NT2/D1 (cell line): ENCODE measurements around the gene LRRC23.
"Not testable (repeated sequence)": the region's sequence is repeated elsewhere in the genome, so short reads cannot be mapped to it uniquely, and the experiment has no call there.

ENCODE experiments used
- DNase-seq: peaks from one replicate; pipeline ENCODE4 v3.0.0-alpha.2; 2011; ENCODE audit warnings: low read depth, low spot score
- H3K27me3 ChIP-seq: 2 replicates; pipeline ENCODE4 v1.6.0; 2011; ENCODE audit warnings: mild to moderate bottlenecking; ENCODE audit not compliant: insufficient read length, insufficient read depth
- H3K36me3 ChIP-seq: 2 replicates; pipeline ENCODE4 v1.6.1; 2011; ENCODE audit warnings: mild to moderate bottlenecking, low read length, mixed read lengths; ENCODE audit not compliant: insufficient read depth, insufficient read length
- H3K4me1 ChIP-seq: 2 replicates; pipeline ENCODE4 v1.5.1; 2011; ENCODE audit not compliant: insufficient read depth, insufficient read length
- H3K4me3 ChIP-seq: 2 replicates; pipeline ENCODE4 v1.5.1; 2011; ENCODE audit warnings: low read depth; ENCODE audit not compliant: insufficient read length
- H3K9ac ChIP-seq: 2 replicates; pipeline ENCODE4 v1.6.0; 2011; ENCODE audit warnings: low read depth; ENCODE audit not compliant: insufficient read length
- H3K9me3 ChIP-seq: 2 replicates; pipeline ENCODE4 v1.5.1; 2011; ENCODE audit warnings: mild to moderate bottlenecking, low read length; ENCODE audit not compliant: insufficient read depth
- SUZ12 ChIP-seq: IDR thresholded peaks from 2 replicates; pipeline ENCODE4 v1.6.1; 2011; ENCODE audit not compliant: insufficient read length, insufficient read depth; ENCODE audit errors: extremely low read depth
- YY1 ChIP-seq: IDR thresholded peaks from 2 replicates; pipeline ENCODE4 v1.6.1; 2011; ENCODE audit not compliant: insufficient read length, insufficient read depth
- ZNF274 ChIP-seq: IDR thresholded peaks from 2 replicates; pipeline ENCODE4 v1.6.1; 2011; ENCODE audit warnings: mild to moderate bottlenecking, low read depth, low read length

LRRC23 gene

GRCh38 chr12:6883252-6883651 is 21.4 kb upstream of the LRRC23 start:
- H3K9ac ChIP-seq, result no peak overlapping the region
- DNase-seq, result no peak
- H3K9me3 ChIP-seq, result no peaks in the 10 kb centered on the region
- no peak for TF ChIP-seq SUZ12
- TF ChIP-seq YY1, result no peak
- TF ChIP-seq ZNF274, result no peak
- peaks cover 19% of the 10 kb centered on the region for H3K36me3 ChIP-seq
- H3K4me3 ChIP-seq, result no peak overlapping the region
- H3K27me3 ChIP-seq, result no peaks in the 10 kb centered on the region
- peaks cover 23% of the 10 kb centered on the region for H3K4me1 ChIP-seq

DNA sequence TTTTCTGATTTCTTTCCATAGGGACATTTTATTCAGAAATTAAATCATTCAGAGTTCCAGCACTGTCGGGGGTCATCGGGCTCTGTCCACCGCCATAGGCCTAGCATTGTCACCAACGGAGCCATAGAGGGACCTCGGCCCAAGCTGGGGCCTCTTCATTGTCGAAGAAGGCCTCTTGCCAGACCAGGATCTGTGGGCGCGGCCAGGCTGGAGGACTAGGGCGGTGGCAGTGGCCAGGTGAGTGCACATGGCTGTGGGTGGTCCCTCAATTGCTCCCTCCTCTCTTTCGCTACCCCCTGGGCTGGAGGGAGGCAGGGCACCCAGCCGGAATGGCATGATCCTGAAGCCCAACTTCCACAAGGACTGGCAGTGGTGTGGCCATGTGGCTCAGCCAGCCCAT is 20.9 kb upstream of the LRRC23 start:
- Histone ChIP-seq H3K9ac (peak overlapping the region; percentile 0), H3K4me3 (no peak overlapping the region), H3K36me3 (peaks cover 19% of the 10 kb centered on the region), H3K4me1 (peaks cover 25% of the 10 kb centered on the region), H3K9me3 (no peaks in the 10 kb centered on the region), H3K27me3 (no peaks in the 10 kb centered on the region)
- TF ChIP-seq YY1 (no peak), SUZ12 (no peak), ZNF274 (no peak)
- no peak for DNase-seq

- Histone ChIP-seq H3K9ac (no peak overlapping the region), H3K9me3 (no peaks in the 10 kb centered on the region), H3K27me3 (no peaks in the 10 kb centered on the region), H3K36me3 (peaks cover 19% of the 10 kb centered on the region), H3K4me1 (peaks cover 26% of the 10 kb centered on the region), H3K4me3 (no peak overlapping the region)
- no peak for DNase-seq
- no peak for TF ChIP-seq SUZ12
- no peak for TF ChIP-seq ZNF274
- no peak for TF ChIP-seq YY1
Measured at GRCh38 chr12:6884539-6884938, 20.1 kb upstream of the LRRC23 start.

DNA sequence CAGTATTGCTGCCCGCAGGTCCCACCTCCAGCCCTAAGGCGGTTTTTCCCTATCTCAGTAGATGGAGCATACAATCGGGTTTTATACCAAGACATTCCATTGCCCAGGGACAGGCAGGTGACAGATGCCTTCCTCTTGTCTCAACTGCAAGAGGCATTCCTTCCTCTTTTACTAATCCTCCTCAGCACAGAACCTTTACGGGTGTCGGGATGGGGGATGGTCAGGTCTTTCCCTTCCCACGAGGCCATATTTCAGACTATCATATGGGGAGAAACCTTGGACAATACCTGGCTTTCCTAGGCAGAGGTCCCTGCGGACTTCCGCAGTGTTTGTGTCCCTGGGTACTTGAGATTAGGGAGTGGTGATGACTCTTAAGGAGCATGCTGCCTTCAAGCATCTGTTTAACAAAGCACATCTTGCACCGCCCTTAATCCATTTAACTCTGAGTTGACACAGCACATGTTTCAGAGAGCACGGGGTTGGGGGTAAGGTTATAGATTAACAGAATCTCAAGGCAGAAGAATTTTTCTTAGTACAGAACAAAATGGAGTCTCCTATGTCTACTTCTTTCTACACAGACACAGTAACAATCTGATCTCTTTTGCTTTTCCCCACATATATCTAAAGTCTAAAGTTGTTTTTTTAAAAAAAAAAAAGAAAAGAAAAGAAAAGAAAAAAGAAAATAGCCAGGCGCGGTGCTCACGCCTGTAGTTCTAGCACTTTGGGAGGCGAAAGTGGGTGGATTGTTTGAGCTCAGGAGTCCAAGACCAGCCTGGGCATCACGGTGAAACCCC is 18.2 kb upstream of the LRRC23 start:
- not testable (repeated sequence) for H3K9me3 ChIP-seq, H3K4me3 ChIP-seq, H3K27me3 ChIP-seq, DNase-seq
- Histone ChIP-seq H3K36me3 (peaks cover 19% of the 10 kb centered on the region), H3K9ac (peak overlapping the region; percentile 23), H3K4me1 (peaks cover 25% of the 10 kb centered on the region)

GRCh38 chr12:6887460-6887859 is 17.2 kb upstream of the LRRC23 start:
- TF ChIP-seq ZNF274, result no peak
- TF ChIP-seq YY1, result no peak
- no peak overlapping the region for H3K4me3 ChIP-seq
- peaks cover 25% of the 10 kb centered on the region for H3K4me1 ChIP-seq
- no peaks in the 10 kb centered on the region for H3K9me3 ChIP-seq
- DNase-seq, result no peak
- H3K9ac ChIP-seq, result peak overlapping the region; percentile 46
- H3K36me3 ChIP-seq, result peaks cover 17% of the 10 kb centered on the region
- H3K27me3 ChIP-seq, result no peaks in the 10 kb centered on the region

DNA sequence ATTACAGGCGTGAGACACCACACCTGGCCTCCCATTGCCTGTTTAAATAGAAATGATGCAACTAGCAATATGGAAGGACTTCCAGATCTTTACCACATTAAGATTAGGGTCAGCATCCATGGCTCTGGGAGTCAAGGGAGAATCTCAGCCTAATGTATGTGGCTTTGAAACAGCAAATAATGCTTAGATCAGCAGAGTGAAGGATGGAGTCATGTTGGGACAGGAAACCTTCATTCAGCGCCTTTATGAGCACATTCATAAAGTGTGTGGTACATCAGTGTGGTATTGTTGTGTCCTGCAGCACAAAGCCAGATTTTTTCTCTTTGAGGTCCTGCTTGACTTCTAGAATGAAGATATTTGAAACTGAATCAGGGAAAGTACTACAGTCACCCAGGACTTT is 16.3 kb upstream of the LRRC23 start:
- DNase-seq, result no peak
- H3K27me3 ChIP-seq, result no peaks in the 10 kb centered on the region
- no peaks in the 10 kb centered on the region for H3K9me3 ChIP-seq
- H3K4me3 ChIP-seq, result no peak overlapping the region
- H3K36me3 ChIP-seq, result peaks cover 15% of the 10 kb centered on the region
- H3K4me1 ChIP-seq, result peaks cover 25% of the 10 kb centered on the region
- no peak overlapping the region for H3K9ac ChIP-seq
- TF ChIP-seq ZNF274, result no peak
- no peak for TF ChIP-seq SUZ12

GRCh38 chr12:6888794-6889193 is 15.8 kb upstream of the LRRC23 start:
- not testable (repeated sequence) for H3K4me3 ChIP-seq

GRCh38 chr12:6889775-6890573 is 14.6 kb upstream of the LRRC23 start:
- H3K4me3 ChIP-seq, H3K27me3 ChIP-seq, H3K9me3 ChIP-seq, DNase-seq, H3K36me3 ChIP-seq: not testable (repeated sequence)
- Histone ChIP-seq H3K4me1 (peaks cover 13% of the 10 kb centered on the region), H3K9ac (peak overlapping the region; percentile 90)

More at GRCh38 chr12:6888794-6889193, 15.8 kb upstream of the LRRC23 start:
- H3K9ac ChIP-seq, DNase-seq, H3K9me3 ChIP-seq, H3K27me3 ChIP-seq: not testable (repeated sequence)
- Histone ChIP-seq H3K4me1 (peaks cover 23% of the 10 kb centered on the region), H3K36me3 (peaks cover 12% of the 10 kb centered on the region)
